SU-DHL-6 (cell line): ENCODE measurements around the gene PGPEP1.

Experiments used
- H2AFZ ChIP-seq: fragments of 200-600 bp; sonication (generic); 2 replicates; pipeline ENCODE4 v1.6.1; 2014; ENCODE audit warnings: low read depth, mild to moderate bottlenecking, moderate library complexity, mixed read lengths, antibody characterized with exemption, low read length; ENCODE audit not compliant: severe bottlenecking
- H3F3A ChIP-seq: fragments of 200-600 bp; shearing (Covaris generic); 2 replicates; pipeline ENCODE4 v1.6.0; 2016; ENCODE audit warnings: antibody characterized with exemption, mild to moderate bottlenecking; ENCODE audit not compliant: insufficient read depth
- H3K27ac ChIP-seq: fragments of 200-600 bp; sonication (generic); 2 replicates; pipeline ENCODE4 v1.5.1; 2016; ENCODE audit warnings: low read depth, mild to moderate bottlenecking, low read length, moderate library complexity, mixed read lengths
- H3K27me3 ChIP-seq: fragments of 200-600 bp; sonication (generic), shearing (Covaris generic); 2 replicates; pipeline ENCODE4 v1.6.0; 2014; ENCODE audit warnings: mild to moderate bottlenecking, low read length
- H3K36me3 ChIP-seq: fragments of 200-600 bp; sonication (generic); 2 replicates; pipeline ENCODE4 v1.6.1; 2014; ENCODE audit warnings: mild to moderate bottlenecking, low read length, mixed read lengths
- H3K4me2 ChIP-seq: fragments of 300-600, 200-600 bp; shearing (Covaris generic), sonication (generic); 2 replicates; pipeline ENCODE4 v1.6.0; 2014; ENCODE audit warnings: low read length, low read depth, mild to moderate bottlenecking; ENCODE audit not compliant: poor library complexity, severe bottlenecking
- H3K4me3 ChIP-seq: fragments of 200-600 bp; sonication (generic); 2 replicates; pipeline ENCODE4 v1.5.1; 2014; ENCODE audit warnings: antibody characterized with exemption, low read length, mild to moderate bottlenecking, mixed read lengths; ENCODE audit not compliant: insufficient read depth, poor library complexity, severe bottlenecking
- H3K79me2 ChIP-seq: fragments of 200-600 bp; sonication (generic); 2 replicates; pipeline ENCODE4 v1.6.1; 2014; ENCODE audit warnings: mild to moderate bottlenecking, low read length, moderate library complexity; ENCODE audit not compliant: insufficient read depth
- H3K9ac ChIP-seq: fragments of 200-600 bp; sonication (generic); 2 replicates; pipeline ENCODE4 v1.7.0; 2014; ENCODE audit warnings: mild to moderate bottlenecking, low read length
- H3K9me2 ChIP-seq: fragments of 200-600 bp; sonication (generic); replicated peaks from 2 replicates; pipeline ENCODE4 v1.6.1; 2014; ENCODE audit warnings: low read length; ENCODE audit not compliant: insufficient read depth
- H3K9me3 ChIP-seq: fragments of 200-600 bp; sonication (generic); 2 replicates; pipeline ENCODE4 v1.6.1; 2014; ENCODE audit warnings: low read length, mixed read lengths; ENCODE audit not compliant: insufficient read depth
- H4K20me1 ChIP-seq: fragments of 200-600 bp; sonication (generic); 2 replicates; pipeline ENCODE4 v1.6.1; 2014; ENCODE audit warnings: low read depth, mild to moderate bottlenecking, antibody characterized with exemption, low read length, moderate library complexity, mixed read lengths
- CTCF ChIP-seq: fragments of 200-600 bp; sonication (generic); IDR thresholded peaks from one replicate; pipeline ENCODE4 v1.5.1; 2017; ENCODE audit warnings: antibody characterized with exemption, mild to moderate bottlenecking, low read length, moderate library complexity; ENCODE audit not compliant: insufficient read depth, poor library complexity, severe bottlenecking
- EZH2phosphoT487 ChIP-seq: fragments of 200-600 bp; sonication (generic), shearing (Covaris generic); conservative IDR thresholded peaks from 2 replicates; pipeline ENCODE4 v1.6.1; 2018; ENCODE audit warnings: mild to moderate bottlenecking, antibody characterized with exemption, low read length, moderate library complexity, mixed read lengths

The PGPEP1 gene

GRCh38 chr19:18306209-18306887 is 34.0 kb upstream of the PGPEP1 start:
- TF ChIP-seq CTCF (no peak), EZH2phosphoT487 (no peak)
- Histone ChIP-seq H3K27me3 (no peaks in the 10 kb centered on the region), H3K9ac (no peak overlapping the region), H3F3A (peaks cover 13% of the 10 kb centered on the region; the same call in 1 of the 2 replicates), H3K9me3 (no peaks in the 10 kb centered on the region), H3K4me2 (no peak overlapping the region), H3K79me2 (no peaks in the 10 kb centered on the region), H3K4me3 (no peak overlapping the region), H2AFZ (no peak overlapping the region), H3K27ac (peak overlapping the region; percentile 39), H4K20me1 (no peaks in the 10 kb centered on the region), H3K36me3 (no peaks in the 10 kb centered on the region), H3K9me2 (no peaks in the 10 kb centered on the region)

GRCh38 chr19:18306888-18307260 is 33.5 kb upstream of the PGPEP1 start:
- H3K79me2 ChIP-seq: no peaks in the 10 kb centered on the region
- TF ChIP-seq EZH2phosphoT487 (no peak), CTCF (no peak)
- H3F3A ChIP-seq: peaks cover 13% of the 10 kb centered on the region; the same call in 1 of the 2 replicates
- H3K4me2 ChIP-seq: no peak overlapping the region
- H3K36me3 ChIP-seq: no peaks in the 10 kb centered on the region
- H2AFZ ChIP-seq: no peak overlapping the region
- H3K27ac ChIP-seq: peak overlapping the region; percentile 39
- no peak overlapping the region for H3K9ac ChIP-seq
- no peaks in the 10 kb centered on the region for H3K9me2 ChIP-seq
- H3K27me3 ChIP-seq: no peaks in the 10 kb centered on the region
- no peaks in the 10 kb centered on the region for H3K9me3 ChIP-seq
- no peak overlapping the region for H3K4me3 ChIP-seq
- H4K20me1 ChIP-seq: no peaks in the 10 kb centered on the region

GRCh38 chr19:18307271-18307681 is 33.1 kb upstream of the PGPEP1 start:
- H2AFZ ChIP-seq: no peak overlapping the region
- H3K9me3 ChIP-seq: no peaks in the 10 kb centered on the region
- no peak overlapping the region for H3K9ac ChIP-seq
- no peak overlapping the region for H3K4me2 ChIP-seq
- H3K9me2 ChIP-seq: no peaks in the 10 kb centered on the region
- H3K36me3 ChIP-seq: no peaks in the 10 kb centered on the region
- H3K4me3 ChIP-seq: no peak overlapping the region
- H3K79me2 ChIP-seq: no peaks in the 10 kb centered on the region
- peaks cover 13% of the 10 kb centered on the region; the same call in 1 of the 2 replicates for H3F3A ChIP-seq
- no peaks in the 10 kb centered on the region for H3K27me3 ChIP-seq
- H3K27ac ChIP-seq: peak overlapping the region; percentile 39; the same call in 1 of the 2 replicates
- no peaks in the 10 kb centered on the region for H4K20me1 ChIP-seq
- TF ChIP-seq CTCF: no peak
- no peak for TF ChIP-seq EZH2phosphoT487
